Neural progenitor cell (in vitro differentiated cells): ENCODE data around the gene CRIP1. TPM values are rescaled to one million over a fixed set of nuclear protein-coding genes. Genes with fewer than 3 reads are reported as not detected.
A peak's percentile ranks its signal among the peaks of the same experiment; 100 is the strongest.

Experiments used
- DNase-seq: peaks from one replicate; pipeline ENCODE4 v3.0.0-alpha.2; 2016; ENCODE audit warnings: low spot score
- H2AFZ ChIP-seq: fragments of 200-600 bp; sonication (generic); replicated peaks from 2 replicates; pipeline ENCODE4 v1.6.1; 2016; ENCODE audit warnings: antibody characterized with exemption
- H3F3A ChIP-seq: fragments of 200-600 bp; sonication (generic); 2 replicates; pipeline ENCODE4 v1.6.1; 2016; ENCODE audit warnings: antibody characterized with exemption, low read depth
- H3K27ac ChIP-seq: fragments of 200-600 bp; sonication (generic); 2 replicates; pipeline ENCODE4 v1.5.1; 2016; ENCODE audit warnings: mild to moderate bottlenecking
- H3K27me3 ChIP-seq: fragments of 200-600 bp; sonication (generic); 2 replicates; pipeline ENCODE4 v1.6.1; 2016; ENCODE audit warnings: mild to moderate bottlenecking, moderate library complexity
- H3K36me3 ChIP-seq: fragments of 200-600 bp; sonication (generic); 2 replicates; pipeline ENCODE4 v1.5.1; 2016
- H3K4me1 ChIP-seq: fragments of 200-600 bp; sonication (generic); 2 replicates; pipeline ENCODE4 v1.6.1; 2016; ENCODE audit warnings: mixed run types
- H3K4me2 ChIP-seq: fragments of 200-600 bp; sonication (generic); 2 replicates; pipeline ENCODE4 v1.6.1; 2016
- H3K4me3 ChIP-seq: fragments of 200-600 bp; sonication (generic); 2 replicates; pipeline ENCODE4 v1.5.1; 2016
- H3K79me2 ChIP-seq: fragments of 200-600 bp; sonication (generic); 2 replicates; pipeline ENCODE4 v1.6.1; 2016; ENCODE audit warnings: low read depth
- H3K9ac ChIP-seq: fragments of 200-600 bp; sonication (generic); 2 replicates; pipeline ENCODE4 v1.6.1; 2016
- H3K9me3 ChIP-seq: fragments of 200-600 bp; sonication (generic); 2 replicates; pipeline ENCODE4 v1.5.1; 2016; ENCODE audit warnings: low read depth
- H4K20me1 ChIP-seq: fragments of 200-600 bp; sonication (generic); 2 replicates; pipeline ENCODE4 v1.6.1; 2016; ENCODE audit warnings: low read depth
- H3K27ac Mint-ChIP-seq: 3 replicates; pipeline ENCODE4 v1.8.0; 2021; ENCODE audit warnings: mixed read lengths
- H3K27me3 Mint-ChIP-seq: 2 replicates; pipeline ENCODE4 v1.8.0; 2022; ENCODE audit warnings: low read depth, mild to moderate bottlenecking, inconsistent platforms, moderate library complexity, mixed read lengths; ENCODE audit not compliant: insufficient read depth
- H3K36me3 Mint-ChIP-seq: 3 replicates; pipeline ENCODE4 v1.8.0; 2021; ENCODE audit warnings: mixed read lengths
- H3K4me1 Mint-ChIP-seq: 3 replicates; pipeline ENCODE4 v1.8.0; 2021; ENCODE audit warnings: mixed read lengths
- H3K4me3 Mint-ChIP-seq: 3 replicates; pipeline ENCODE4 v1.8.0; 2021; ENCODE audit warnings: mild to moderate bottlenecking, moderate library complexity, mixed read lengths
- H3K9me3 Mint-ChIP-seq: 3 replicates; pipeline ENCODE4 v1.8.0; 2020; ENCODE audit warnings: mixed read lengths
- CTCF ChIP-seq: fragments of 200-600 bp; sonication (generic); IDR thresholded peaks from 2 replicates; pipeline ENCODE4 v1.5.1; 2017; ENCODE audit warnings: antibody characterized with exemption, mild to moderate bottlenecking
- EZH2 ChIP-seq: fragments of 200-600 bp; sonication (generic); IDR thresholded peaks from 2 replicates; pipeline ENCODE4 v1.6.1; 2017; ENCODE audit warnings: antibody characterized with exemption, mild to moderate bottlenecking, moderate library complexity
- EZH2phosphoT487 ChIP-seq: fragments of 200-600 bp; sonication (generic); IDR thresholded peaks from 2 replicates; pipeline ENCODE4 v1.6.1; 2017; ENCODE audit warnings: antibody characterized with exemption
- total RNA-seq: library from RNA; depleted of rRNA; stranded (reverse); fragments of >200 nt; gene quantifications from 2 replicates; pipeline ENCODE4 v1.2.3, GENCODE V29; 2015; ENCODE audit warnings: low replicate concordance

Gene CRIP1
- total RNA-seq, 1 donor from 2014 or later, result not detected

- H3K36me3 ChIP-seq, result no peaks in the 10 kb centered on the region
- no peak overlapping the region for H3K27ac Mint-ChIP-seq
- no peak for TF ChIP-seq EZH2
- TF ChIP-seq CTCF, result no peak
- H3K27ac ChIP-seq, result no peak overlapping the region
- no peak overlapping the region for H3K9ac ChIP-seq
- H3F3A ChIP-seq, result peaks cover 5% of the 10 kb centered on the region
- H3K27me3 Mint-ChIP-seq, result peaks cover 4% of the 10 kb centered on the region
- H3K4me1 ChIP-seq, result no peaks in the 10 kb centered on the region
- no peaks in the 10 kb centered on the region for H3K9me3 Mint-ChIP-seq
- no peaks in the 10 kb centered on the region for H4K20me1 ChIP-seq
- H2AFZ ChIP-seq, result no peak overlapping the region
- DNase-seq, result no peak
- H3K4me3 Mint-ChIP-seq, result no peak overlapping the region
- peaks cover 8% of the 10 kb centered on the region for H3K4me1 Mint-ChIP-seq
- H3K4me2 ChIP-seq, result no peak overlapping the region
- no peaks in the 10 kb centered on the region for H3K79me2 ChIP-seq
- H3K4me3 ChIP-seq, result no peak overlapping the region
- no peaks in the 10 kb centered on the region for H3K36me3 Mint-ChIP-seq
- no peaks in the 10 kb centered on the region for H3K27me3 ChIP-seq
- no peaks in the 10 kb centered on the region for H3K9me3 ChIP-seq
These were observed 10.3 kb downstream of the CRIP1 start for GRCh38 chr14:105496831-105497591.

GRCh38 chr14:105497671-105498429, 11.2 kb downstream of the CRIP1 start:
- Histone ChIP-seq H3K9ac (no peak overlapping the region), H3K36me3 (no peaks in the 10 kb centered on the region), H3K27ac (no peak overlapping the region), H3K4me2 (no peak overlapping the region), H4K20me1 (no peaks in the 10 kb centered on the region), H2AFZ (no peak overlapping the region), H3K27me3 (no peaks in the 10 kb centered on the region), H3K79me2 (no peaks in the 10 kb centered on the region), H3K9me3 (no peaks in the 10 kb centered on the region), H3F3A (peaks cover 5% of the 10 kb centered on the region), H3K4me1 (no peaks in the 10 kb centered on the region), H3K4me3 (no peak overlapping the region)
- Mint-ChIP-seq H3K36me3 (no peaks in the 10 kb centered on the region), H3K9me3 (no peaks in the 10 kb centered on the region), H3K4me3 (no peak overlapping the region), H3K4me1 (peaks cover 8% of the 10 kb centered on the region), H3K27ac (no peak overlapping the region), H3K27me3 (peaks cover 7% of the 10 kb centered on the region)
- TF ChIP-seq CTCF, result no peak
- no peak for TF ChIP-seq EZH2
- no peak for TF ChIP-seq EZH2phosphoT487
- DNase-seq, result no peak

- peaks cover 12% of the 10 kb centered on the region for H3K27me3 Mint-ChIP-seq
- Histone ChIP-seq H3K36me3 (no peaks in the 10 kb centered on the region), H3K79me2 (no peaks in the 10 kb centered on the region), H4K20me1 (no peaks in the 10 kb centered on the region), H3K27ac (peak overlapping the region; percentile 37), H3K9me3 (no peaks in the 10 kb centered on the region), H3F3A (peaks cover 5% of the 10 kb centered on the region), H3K9ac (no peak overlapping the region), H3K27me3 (no peaks in the 10 kb centered on the region), H3K4me2 (peak overlapping the region; percentile 3), H3K4me1 (no peaks in the 10 kb centered on the region), H3K4me3 (no peak overlapping the region), H2AFZ (no peak overlapping the region)
- DNase-seq, result no peak
- peaks cover 12% of the 10 kb centered on the region for H3K4me1 Mint-ChIP-seq
- H3K36me3 Mint-ChIP-seq, result no peaks in the 10 kb centered on the region
- no peak overlapping the region for H3K27ac Mint-ChIP-seq
- H3K9me3 Mint-ChIP-seq, result no peaks in the 10 kb centered on the region
- no peak overlapping the region for H3K4me3 Mint-ChIP-seq
- TF ChIP-seq CTCF (no peak), EZH2 (no peak), EZH2phosphoT487 (no peak)
These were observed 12.0 kb downstream of the CRIP1 start for GRCh38 chr14:105498430-105499255.
